ENCODE results near the gene OR2F1.

The OR2F1 gene

DNA sequence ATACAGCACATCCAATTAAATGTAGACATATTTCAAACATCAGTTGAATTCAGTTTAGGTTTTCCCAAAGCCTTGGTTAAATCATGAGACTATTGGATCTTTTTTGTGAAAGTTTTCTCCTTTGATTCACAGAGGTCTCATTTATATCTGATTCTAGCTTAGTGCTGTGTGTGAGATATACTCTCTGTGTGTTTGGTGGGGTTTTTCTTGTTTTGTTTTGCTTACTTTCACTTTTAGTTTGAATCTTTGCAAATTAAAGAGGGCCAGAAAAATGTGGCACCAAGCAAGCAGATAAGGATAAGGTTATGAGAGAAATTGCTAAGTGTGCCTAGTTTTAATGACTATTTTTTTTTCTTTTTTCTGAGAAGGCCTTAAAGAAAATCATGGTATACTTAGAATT, 32.9 kb downstream of the OR2F1 start:
- no peak for DNase-seq (ENCODE audit: low read depth)
- TF ChIP-seq MYC (IDR thresholded peaks at IDR 0.05; ENCODE audit: low read depth, low read length) (no peak), POLR2A (IDR thresholded peaks at IDR 0.05; ENCODE audit: extremely low read depth, insufficient read length) (no peak)
- TF ChIP-seq, protein P1, sequence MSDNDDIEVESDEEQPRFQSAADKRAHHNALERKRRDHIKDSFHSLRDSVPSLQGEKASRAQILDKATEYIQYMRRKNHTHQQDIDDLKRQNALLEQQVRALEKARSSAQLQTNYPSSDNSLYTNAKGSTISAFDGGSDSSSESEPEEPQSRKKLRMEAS (IDR thresholded peaks at IDR 0.05; ENCODE audit: low read depth, low read length): no peak
- TF ChIP-seq, protein P2, sequence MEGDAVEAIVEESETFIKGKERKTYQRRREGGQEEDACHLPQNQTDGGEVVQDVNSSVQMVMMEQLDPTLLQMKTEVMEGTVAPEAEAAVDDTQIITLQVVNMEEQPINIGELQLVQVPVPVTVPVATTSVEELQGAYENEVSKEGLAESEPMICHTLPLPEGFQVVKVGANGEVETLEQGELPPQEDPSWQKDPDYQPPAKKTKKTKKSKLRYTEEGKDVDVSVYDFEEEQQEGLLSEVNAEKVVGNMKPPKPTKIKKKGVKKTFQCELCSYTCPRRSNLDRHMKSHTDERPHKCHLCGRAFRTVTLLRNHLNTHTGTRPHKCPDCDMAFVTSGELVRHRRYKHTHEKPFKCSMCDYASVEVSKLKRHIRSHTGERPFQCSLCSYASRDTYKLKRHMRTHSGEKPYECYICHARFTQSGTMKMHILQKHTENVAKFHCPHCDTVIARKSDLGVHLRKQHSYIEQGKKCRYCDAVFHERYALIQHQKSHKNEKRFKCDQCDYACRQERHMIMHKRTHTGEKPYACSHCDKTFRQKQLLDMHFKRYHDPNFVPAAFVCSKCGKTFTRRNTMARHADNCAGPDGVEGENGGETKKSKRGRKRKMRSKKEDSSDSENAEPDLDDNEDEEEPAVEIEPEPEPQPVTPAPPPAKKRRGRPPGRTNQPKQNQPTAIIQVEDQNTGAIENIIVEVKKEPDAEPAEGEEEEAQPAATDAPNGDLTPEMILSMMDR (IDR thresholded peaks at IDR 0.05; ENCODE audit: low read depth, low read length): no peak
- no peak overlapping the region for H3K4me3 ChIP-seq (ENCODE audit: low read depth, low read length)

DNA sequence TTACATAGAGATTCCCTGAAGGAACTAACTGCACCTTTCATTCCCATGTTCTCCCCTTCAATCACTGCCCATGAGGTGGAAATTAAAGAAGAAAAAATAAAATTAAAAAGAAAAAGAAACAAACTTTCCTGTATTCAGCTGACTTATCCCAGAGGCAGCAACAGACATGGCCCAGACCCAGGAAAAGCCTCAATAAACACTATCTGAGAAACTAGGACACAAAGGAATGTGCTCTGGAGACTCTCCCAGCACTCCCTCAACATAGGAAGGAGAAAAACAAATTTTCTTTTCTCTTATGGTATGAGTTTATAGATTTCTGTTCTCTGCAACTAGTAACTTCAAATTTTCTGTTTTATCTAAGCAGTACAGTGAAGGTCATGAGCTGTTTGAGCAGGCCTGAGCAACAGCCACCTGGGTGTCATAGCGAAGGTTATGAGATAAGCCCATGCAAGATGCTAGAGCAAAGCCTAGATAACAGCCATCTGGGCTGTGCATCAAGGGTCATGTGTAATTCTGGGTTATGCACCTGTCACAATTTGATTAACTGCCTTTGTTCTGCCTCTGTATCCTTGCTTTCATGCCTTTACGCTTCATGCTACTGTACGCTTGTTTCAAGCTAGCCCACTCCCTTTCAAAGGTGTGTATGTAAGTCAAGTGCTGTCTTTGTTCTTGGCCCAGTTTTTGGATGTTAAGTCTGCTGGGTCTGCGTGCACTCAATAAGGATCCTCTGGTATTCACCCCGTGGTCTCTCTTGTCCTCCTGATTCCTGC, 34.5 kb downstream of the OR2F1 start:
- DNase-seq (ENCODE audit: low read depth): no peak
- TF ChIP-seq, protein P1 (IDR thresholded peaks at IDR 0.05; ENCODE audit: low read depth, low read length): no peak
- TF ChIP-seq MYC (IDR thresholded peaks at IDR 0.05; ENCODE audit: low read depth, low read length): no peak
- TF ChIP-seq, protein P2 (IDR thresholded peaks at IDR 0.05; ENCODE audit: low read depth, low read length): no peak
- TF ChIP-seq POLR2A (IDR thresholded peaks at IDR 0.05; ENCODE audit: extremely low read depth, insufficient read length): no peak
- H3K4me3 ChIP-seq (ENCODE audit: low read depth, low read length): no peak overlapping the region

DNA sequence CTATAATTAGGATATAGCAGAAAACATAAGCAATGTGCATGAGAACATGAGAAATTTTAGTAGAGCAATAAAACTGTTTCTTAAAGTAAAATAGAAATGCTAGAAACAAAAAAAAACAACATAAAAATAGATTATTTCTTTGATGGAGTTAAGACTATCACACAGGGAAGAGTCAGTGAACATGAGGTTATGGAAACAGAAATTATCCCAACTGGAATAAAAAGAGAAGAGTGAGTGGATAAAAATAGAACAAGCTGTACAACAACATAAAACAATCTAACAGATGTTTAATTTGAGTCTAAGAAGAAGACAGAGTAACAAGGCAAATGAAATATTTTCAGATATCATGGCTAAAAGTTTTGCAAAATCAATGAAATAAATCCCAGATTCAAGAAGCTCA, 38.0 kb downstream of the OR2F1 start:
- DNase-seq (ENCODE audit: low read depth): no peak
- TF ChIP-seq, protein P1 (IDR thresholded peaks at IDR 0.05; ENCODE audit: low read depth, low read length): no peak
- no peak for TF ChIP-seq MYC (IDR thresholded peaks at IDR 0.05; ENCODE audit: low read depth, low read length)
- TF ChIP-seq, protein P2 (IDR thresholded peaks at IDR 0.05; ENCODE audit: low read depth, low read length): no peak
- TF ChIP-seq POLR2A (IDR thresholded peaks at IDR 0.05; ENCODE audit: extremely low read depth, insufficient read length): no peak
- H3K4me3 ChIP-seq (ENCODE audit: low read depth, low read length): no peak overlapping the region

DNA sequence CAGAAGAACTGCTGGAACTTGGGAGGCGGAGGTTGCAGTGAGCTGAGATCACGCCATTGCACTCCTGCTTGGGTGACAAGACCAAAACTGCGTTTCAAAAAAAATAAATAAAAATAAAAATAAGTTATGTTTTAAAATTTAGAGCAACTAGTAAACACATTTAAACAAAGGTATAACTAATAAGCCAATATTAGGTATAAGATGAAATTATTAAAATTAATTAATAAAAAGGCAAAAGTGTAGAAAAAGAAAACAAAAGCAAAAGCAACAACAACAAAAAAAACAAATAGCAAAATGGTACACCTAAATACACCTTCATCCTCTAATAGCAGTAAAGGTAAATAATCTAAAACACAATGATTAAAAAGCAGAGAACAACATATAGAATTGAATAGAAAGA, 39.3 kb downstream of the OR2F1 start:
- no peak overlapping the region for H3K4me3 ChIP-seq (ENCODE audit: low read depth, low read length)
- TF ChIP-seq, protein P2 (IDR thresholded peaks at IDR 0.05; ENCODE audit: low read depth, low read length): no peak
- TF ChIP-seq, protein P1 (IDR thresholded peaks at IDR 0.05; ENCODE audit: low read depth, low read length): no peak
- TF ChIP-seq MYC (IDR thresholded peaks at IDR 0.05; ENCODE audit: low read depth, low read length) (no peak), POLR2A (IDR thresholded peaks at IDR 0.05; ENCODE audit: extremely low read depth, insufficient read length) (no peak)
- no peak for DNase-seq (ENCODE audit: low read depth)

DNA sequence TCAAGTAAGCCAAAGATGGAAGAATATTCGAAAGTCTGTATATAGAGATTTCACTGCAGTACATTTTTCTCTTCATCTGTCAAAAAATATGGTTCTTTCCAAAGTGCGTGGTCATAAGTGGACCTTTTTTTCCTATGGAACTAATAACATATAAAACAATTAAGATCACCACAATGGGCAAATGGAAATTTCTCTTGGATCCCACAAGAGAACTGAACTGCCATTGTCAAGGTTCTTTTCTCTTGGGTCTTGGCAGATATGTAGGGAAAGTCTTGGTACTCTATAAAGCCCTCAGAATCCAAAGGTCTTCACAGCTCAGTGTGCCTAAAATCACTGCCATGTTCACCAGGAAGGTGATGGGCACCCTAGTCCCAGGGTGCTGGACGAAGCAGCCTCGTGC, 45.4 kb downstream of the OR2F1 start, which contains the start of gene OR6B1:
OR6B1 (plus strand) TSS at position 301 of the 400 bp plus-strand sequence. CDS start 3,677 bp downstream, outside the sequence.
- no peak for DNase-seq (ENCODE audit: low read depth)
- TF ChIP-seq, protein P1 (IDR thresholded peaks at IDR 0.05; ENCODE audit: low read depth, low read length): no peak
- no peak for TF ChIP-seq MYC (IDR thresholded peaks at IDR 0.05; ENCODE audit: low read depth, low read length)
- TF ChIP-seq POLR2A (IDR thresholded peaks at IDR 0.05; ENCODE audit: extremely low read depth, insufficient read length): no peak
- TF ChIP-seq, protein P2 (IDR thresholded peaks at IDR 0.05; ENCODE audit: low read depth, low read length): no peak
- no peak within 1 kb of the TSS for H3K4me3 ChIP-seq (ENCODE audit: low read depth, low read length)
